NCI-H146 treated with DMSO at 0.1 percent for 48 hours (cell line): ENCODE measurements around the gene CRIP1.

Source experiments
- DNase-seq: peaks from one replicate; lab custom pipeline; 2025; ENCODE audit not compliant: unreplicated experiment; lab: John Stamatoyannopoulos, UW

The CRIP1 gene

DNA sequence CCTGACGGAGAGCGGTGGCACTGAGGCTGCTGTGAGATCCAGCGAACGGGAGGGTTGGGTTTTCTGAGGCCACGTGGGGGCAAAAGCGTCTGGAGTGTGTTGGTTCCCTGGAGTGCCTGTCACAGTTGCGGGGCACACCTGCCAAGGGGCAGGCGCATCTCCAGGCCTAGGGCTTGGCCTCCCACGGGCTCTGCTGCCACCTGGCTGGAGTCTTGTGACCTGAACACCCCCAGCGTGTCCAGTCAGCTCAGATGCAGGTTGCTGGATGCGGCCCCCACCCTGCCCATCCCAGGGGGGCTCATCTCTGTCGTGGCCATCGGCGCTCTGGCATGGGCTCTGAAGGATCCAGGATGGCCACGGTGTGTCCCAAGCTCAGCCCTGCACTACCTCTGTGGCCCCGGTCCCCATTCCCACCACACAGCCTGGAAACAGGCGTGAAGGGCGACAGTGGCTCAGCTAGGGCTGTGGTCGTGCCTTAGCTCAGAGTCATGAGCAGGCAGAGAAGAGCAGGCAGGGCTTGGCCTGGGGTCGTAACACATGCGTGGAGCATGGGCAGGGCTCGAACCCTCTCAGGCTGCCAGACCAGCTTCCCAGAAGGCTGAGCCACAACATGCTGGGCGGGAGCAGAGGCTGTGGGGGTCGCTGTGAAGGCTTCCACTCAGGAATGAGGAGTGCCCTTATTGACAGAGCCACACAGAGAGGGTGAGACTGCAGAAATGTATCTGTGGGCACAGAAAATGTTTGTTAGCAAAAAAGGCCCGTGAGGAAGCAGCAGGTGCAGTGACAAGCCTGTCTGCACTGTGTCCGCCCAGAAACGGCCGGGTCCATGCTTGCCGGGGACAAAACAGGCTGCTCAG, 35.6 kb upstream of the CRIP1 start:
- DNase-seq: no peak

DNA sequence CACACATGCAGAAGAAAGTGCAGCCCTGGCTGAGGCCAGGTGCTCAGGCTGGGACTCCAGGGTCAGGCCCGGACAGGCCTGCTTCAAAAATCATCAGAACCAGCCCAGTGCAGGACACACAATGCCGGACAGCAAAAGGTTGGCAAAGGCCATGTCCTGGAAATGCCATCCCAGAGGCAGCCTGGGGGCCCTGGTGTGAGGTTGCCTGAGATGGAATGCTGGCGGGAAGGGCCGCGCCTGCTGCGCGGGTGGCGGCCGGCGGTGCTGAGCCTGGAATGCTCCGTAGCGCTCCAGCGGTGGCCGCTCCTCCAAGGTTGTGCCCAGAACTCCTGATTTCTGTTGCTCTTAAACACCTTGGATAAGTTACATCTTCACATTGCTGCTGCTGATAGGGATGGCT, 33.7 kb upstream of the CRIP1 start:
- DNase-seq: no peak

DNA sequence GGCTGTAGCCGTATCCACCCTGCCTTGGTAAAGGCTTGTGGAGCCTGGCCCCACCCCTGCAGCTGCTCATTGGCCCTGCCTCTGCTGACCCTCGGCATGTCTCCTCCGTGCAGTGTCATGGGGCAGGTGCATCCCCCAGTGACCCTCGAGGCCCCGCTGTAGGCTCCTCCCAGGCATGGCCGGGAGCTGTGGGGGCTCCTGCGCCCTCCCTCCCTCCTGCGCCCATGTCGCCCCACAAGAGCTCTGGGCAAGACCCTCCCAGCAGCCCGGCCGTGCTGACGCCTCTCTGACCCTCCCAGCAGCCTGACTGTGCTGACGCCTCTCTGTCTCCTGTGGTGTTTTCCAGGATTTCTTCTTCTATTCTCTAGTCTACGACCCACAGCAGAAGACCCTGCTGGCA, 32.8 kb upstream of the CRIP1 start:
- no peak for DNase-seq

DNA sequence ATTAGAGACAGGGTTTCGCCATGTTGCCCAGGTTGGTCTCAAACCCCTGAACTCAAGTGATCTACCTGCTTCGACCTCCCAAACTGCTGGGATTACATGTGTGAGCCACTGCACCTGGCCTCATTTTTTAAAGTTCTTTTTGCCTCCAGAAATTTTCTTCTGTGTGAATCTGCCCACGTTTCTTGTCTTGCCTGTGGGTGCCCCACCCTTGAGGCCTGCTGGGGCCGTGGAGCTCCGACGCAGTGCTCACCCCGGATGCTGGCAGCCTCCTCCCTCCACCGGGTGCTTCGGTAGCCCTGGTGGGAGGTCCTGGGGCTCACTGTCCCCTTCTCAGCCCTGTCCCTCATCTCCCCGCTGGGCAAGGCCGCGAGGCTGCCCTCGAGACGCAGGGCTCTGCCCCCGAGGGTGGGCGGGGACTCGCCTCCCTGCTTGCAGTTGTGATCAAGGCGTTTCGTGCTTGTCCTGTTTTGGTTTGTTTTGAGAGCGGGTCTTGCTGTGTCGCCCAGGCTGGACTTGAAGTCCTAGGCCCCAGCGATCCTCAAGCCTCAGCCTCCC, 31.5 kb upstream of the CRIP1 start:
- no peak for DNase-seq

DNA sequence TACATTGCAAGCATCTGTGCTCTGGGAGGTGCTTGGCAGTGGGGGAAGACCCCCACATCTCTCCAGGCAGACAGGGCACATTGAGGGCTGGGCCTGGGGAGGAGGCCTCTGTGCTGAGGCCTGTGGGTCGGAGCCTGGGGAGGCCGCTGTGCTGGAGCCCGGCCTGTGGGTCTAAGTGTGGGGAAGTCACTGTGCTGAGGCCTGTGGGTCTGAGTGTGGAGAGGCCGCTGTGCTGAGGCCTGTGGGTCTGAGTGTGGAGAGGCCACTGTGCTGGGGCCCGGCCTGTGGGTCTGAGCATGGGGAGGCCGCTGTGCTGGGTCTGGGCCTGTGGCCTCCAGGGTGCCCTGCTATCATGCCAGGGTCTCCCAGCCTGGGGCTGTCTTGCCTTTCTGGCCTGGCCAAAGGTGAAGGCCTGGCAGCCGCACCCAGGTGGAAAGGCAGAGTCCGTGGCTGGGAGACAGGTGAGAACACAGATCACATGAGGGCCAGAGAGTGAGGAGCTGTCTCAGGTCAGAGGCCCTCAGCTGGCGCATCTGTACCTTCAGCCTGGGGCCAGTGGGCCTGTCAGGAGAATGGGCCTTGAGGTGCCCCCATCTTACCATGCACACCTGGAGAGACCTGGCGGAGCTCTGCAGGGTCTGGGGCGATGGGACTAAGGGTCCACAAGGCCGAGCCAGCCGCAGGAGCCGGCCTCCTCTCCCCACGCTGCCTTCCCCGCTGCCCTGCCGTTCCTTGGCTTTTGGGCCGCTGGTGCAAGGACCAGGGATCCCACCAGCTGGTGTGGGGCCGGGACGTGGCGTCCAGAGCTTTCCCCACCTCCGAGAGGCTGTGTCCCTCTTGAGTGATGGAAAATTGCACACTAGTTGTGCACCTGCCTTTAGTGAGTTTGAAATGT, 30.7 kb upstream of the CRIP1 start:
- DNase-seq: no peak

DNA sequence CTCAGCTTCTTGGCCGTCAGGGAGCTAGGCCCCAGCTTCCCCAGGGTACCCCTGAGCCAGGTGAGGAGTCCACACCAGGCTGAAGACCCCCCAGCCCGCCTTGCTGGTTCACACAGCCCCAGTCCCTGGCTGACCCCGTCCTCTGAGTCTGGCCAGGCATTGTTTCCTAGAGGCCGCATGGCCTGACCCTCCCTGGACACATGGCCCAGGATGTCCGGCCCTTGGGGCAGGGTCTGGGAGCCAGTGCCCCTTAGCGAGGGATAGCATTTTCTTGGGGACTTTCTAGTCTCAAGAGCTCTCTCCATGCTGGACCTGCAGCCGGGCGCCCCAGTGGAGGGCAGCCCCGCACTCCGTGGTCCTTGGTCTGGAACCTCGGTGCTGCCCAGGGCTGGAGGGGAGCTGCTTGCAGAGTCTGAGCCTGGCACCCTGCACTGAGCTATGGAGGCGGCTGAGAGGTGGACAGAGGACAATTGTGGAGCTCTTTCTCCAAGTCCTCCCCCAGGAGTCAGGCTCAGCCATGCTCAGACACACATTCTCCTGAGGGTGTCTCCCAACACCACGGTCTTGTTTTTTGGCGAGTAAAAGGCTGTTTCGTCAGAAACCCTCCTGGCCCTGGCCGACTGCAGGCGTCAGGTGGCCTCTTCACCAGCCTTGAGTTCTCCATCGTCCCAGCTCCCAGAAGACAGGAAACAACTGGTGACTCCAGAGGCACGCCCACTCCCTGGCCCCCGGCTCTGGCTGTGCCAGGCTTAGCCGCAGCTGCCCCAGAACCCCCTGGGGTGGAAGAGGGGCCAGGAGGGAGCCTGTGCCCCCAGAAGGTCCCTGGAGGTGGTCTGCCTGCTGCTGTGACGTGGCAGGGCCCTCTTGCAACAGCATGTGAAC, 29.7 kb upstream of the CRIP1 start:
- no peak for DNase-seq

DNA sequence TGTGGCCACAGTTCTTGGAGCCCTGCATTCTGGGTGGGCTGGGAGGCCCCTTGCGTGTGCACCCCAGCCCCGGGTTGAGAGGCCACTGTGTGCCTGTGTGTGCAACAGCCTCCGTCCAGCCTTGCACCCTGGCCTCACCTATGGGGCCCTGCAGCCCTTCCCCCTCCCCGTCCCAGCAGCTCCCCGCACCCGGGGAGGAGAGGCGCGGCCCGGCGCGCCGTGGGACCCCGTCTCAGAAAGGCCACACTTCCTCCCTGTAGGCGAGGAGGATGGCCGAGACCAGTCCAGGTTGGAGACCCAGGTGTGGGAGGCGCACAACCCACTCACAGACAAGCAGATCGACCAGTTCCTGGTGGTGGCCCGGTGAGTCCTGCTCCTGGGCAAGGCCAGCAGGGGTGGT, 28.7 kb upstream of the CRIP1 start:
- DNase-seq: no peak

DNA sequence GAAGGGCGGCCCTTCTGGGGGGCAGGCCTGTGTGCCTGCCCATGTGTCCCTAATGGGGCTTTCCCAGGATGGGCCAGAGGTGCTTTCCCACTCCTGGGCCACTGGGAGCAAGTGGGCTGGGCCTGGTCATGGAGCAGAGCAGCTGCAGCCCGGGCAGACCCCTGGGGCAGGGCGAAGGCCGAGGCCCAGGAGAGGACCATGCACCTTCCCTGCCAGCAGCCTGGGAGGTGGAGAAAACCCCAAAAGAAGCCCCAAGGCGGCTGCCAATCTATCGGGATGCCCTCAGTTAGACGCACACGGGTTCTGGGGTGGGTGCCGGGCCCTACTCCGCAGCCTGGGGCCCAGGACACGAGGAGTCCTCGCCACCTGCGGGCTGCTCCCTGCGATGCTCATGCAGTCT, 28.1 kb upstream of the CRIP1 start:
- DNase-seq: no peak

DNA sequence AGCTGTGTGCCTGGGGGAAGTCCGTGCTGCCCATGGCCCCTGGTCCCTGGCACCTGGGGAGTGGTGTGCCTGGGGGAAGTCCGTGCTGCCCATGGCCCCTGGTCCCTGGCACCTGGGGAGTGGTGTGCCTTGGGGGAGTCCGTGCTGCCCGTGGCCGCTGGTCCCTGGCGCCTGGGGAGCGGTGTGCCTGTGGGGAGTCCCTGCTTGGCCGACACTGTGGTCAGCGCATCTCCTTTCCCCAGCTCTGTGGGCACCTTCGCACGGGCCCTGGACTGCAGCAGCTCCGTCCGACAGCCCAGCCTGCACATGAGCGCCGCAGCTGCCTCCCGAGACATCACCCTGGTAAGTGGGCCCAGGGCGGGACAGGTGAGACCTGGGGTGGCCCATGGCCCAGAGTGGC, 26.6 kb upstream of the CRIP1 start:
- no peak for DNase-seq

DNA sequence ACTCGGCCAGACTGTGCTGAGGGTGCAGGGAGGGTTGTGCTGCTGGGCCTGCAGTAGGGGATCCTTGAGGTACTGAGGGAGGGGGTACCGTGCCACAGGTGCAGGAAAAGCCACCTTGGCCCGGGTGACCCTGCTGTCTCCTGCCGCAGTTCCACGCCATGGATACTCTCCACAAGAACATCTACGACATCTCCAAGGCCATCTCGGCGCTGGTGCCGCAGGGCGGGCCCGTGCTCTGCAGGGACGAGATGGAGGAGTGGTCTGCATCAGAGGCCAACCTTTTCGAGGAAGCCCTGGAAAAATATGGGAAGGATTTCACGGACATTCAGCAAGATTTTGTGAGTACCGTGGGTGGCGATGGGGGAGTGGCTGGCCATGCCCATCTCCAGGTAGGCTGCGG, 26.1 kb upstream of the CRIP1 start:
- DNase-seq: no peak

DNA sequence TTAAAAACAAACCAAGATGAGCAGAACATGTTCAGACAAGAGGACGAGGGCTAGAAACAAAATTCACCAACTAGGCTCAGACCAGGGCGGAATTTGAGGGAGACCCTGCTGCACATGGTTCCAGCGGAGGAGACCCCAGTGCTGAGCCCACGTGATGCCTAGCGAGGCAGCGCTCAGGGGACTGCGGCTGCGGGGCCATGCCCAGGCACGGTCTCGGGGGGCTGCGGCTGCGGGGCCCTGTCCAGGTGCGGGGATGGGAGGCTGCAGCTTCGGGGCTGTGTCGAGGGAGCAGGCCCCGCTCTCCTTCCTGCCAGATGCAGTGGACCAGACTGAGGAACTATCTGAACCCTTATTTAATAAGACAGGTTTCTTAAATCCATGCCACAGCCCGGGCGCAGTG, 24.8 kb upstream of the CRIP1 start:
- no peak for DNase-seq

DNA sequence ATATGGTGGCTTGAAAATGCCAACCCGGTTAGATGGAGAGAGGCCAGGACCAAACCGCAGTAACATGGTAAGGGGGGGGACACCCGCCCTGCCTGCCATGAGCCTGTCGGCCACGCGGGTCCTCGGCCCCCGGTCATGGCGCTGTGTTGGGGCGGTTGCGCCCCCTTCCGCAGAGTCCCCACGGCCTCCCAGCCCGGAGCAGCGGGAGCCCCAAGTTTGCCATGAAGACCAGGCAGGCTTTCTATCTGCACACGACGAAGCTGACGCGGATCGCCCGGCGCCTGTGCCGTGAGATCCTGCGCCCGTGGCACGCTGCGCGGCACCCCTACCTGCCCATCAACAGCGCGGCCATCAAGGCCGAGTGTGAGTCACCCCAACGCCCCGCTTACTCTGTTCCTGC, 22.2 kb upstream of the CRIP1 start:
- DNase-seq: no peak

DNA sequence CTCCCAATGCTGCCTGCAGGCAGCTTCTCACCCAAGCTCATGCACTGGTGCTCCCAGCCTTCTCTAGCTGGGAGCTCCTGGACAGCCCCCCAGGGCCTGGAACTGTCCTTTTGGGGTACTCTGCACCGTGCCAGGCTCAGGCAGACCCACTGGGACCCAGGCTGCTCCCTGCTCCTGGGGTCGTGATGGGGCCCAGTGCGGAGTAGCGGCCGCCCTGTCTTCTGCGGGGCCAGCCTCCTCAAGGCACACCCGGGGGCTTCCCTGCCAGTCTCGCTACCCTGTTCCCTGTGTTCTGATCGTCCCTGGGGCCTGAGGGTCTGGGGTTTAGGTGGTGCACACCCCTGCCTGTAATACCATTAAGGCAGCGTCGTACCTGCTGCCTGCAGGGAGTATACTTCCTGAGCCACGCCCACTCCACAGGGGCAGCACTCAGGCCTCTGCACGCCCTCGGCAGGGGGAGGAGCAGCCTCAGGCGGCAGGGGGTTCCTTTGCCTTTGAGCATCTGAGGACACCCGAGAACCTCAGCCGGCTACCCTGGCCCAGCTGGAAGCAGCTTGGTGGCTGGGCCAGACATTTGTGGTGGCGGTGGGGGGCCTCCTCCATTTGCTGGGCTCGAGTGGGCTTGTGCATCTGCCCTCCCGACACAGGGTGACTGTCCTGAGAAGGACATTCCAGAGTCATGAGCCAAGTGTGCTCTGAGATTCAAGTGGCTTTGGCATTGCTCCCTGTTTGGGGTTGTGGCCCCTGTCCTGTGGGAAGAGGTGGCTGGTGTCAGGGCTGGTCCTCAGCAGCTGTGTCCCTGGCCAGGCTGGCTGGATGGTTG, 21.3 kb upstream of the CRIP1 start:
- no peak for DNase-seq

DNA sequence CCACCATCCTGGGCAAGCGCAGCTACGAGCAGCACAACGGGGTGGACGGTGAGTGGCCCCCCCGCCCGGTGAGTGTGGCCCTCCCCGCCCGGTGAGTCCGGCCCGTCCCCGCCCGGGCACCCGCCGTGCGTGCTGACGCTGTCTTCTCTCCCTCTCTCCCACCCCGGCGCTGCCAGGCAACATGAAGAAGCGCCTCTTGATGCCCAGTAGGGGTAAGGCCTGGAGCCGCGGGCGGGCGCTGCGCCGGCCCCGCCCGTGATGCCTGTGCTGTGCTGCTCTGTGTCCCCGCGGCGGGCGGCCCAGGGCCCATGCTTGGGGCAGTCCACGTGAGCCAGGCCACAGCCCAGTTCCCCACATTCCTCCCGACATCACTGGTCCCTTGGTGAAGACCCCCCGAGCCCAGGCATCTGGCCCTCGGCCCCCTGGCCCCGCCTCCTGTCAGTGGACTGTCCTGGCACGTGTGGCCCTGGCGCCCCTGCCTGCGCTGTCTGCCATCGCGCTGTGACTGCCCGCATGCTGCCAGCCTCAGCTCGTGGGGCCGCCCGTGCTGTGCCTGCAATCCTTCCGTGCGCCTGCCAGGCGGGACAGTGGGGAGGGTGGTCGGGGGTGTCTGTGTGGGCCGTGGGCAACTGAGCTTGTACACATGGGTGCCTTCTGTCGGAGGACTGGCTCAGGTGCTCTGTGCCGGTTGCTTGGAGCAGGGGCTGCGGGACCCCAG, 20.0 kb upstream of the CRIP1 start:
- no peak for DNase-seq

DNA sequence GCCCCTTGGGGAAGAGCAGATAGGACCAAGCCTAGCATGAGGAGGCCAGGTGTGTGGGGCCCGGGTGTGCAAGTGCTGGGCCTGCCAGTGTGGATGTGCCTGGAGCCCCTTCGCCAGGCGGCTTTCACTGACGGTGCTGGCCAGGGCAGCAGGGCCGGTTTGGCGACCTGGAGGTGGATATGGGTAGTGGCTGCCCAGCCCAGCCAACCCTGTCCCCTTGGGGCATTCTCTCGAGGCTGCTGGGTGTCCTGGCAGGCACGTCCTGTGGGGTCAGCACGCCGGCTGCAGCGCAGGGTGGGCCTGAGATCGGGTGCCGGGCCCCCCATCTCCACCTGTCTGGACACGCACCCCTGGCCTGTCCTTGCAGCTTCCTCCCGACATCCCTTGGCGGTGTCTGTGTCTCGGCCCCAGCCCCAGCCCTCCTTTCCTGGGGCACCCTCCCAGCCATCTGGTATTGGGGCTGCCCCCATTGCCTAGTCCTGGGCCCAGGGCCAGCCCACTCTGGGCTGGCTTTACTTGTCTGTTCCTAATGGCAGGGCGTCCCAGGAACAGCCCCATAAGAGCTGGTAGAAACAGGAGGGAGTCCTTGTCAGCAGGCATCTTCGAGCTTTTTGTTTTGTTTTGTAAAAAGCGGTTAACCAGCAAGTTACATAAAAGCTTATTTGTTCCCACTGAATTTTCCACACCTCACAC, 19.3 kb upstream of the CRIP1 start:
- DNase-seq: no peak

DNA sequence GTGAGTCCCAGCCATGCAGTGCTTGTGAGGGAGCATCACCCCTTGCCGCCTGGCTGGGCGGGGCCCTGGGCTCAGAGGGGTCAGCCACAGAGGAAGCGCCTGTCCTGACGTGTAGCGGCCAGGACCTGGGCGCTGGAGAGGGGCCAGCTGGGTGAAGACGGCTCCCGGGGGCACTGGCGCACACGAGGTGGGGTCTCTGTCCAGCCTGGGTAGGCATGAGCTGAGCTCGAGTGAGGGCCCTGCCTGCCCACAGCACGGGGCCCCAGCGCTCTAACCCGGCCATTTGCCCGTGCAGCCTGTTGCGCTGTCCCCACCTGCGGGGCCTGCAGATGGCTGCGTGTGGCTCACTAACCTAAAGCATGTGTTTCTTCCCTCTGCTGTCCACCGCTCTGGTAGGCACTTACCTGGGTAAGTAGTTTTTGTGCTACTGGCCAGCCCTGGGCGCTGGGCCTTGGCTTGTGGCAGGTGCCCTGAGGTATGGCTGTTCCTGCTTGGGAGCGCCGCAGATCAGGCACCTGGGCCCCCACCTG, 18.7 kb upstream of the CRIP1 start:
- DNase-seq: no peak

DNA sequence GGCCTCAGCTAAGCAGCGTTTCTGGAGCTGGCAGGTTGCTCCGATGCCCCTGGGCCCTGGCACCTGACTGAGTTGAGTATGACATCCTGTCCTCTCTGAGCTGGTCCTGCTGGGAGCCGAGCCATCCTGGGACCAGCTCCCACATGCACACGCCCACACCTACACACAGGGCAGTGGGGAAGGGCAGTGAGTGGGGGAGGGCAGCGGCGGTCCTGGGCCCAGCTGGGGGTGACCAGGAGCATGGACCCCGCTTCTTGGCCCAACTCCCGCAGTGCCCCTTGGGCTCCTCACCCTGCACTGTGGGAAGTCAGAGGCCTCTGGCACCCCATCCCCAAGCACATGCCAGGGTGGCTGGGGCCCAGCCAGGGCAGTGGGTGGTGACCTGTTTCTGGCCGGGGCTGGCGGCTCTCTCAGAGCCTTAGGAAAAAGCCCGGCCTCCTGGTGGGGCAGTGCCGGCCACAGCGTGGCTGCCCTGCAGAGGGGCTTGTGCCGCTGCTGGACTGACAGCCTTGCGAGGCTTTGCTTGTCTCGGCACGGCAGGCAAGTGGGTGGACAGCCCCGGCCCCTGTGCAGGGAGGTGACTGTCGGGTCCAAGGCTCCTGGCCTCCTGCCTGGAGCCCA, 18.0 kb upstream of the CRIP1 start:
- no peak for DNase-seq
